ENCODE data around the gene ANKMY2. TPM values are rescaled to one million over a fixed set of nuclear protein-coding genes. Genes with fewer than 3 reads are reported as not detected.

The ANKMY2 gene
- total RNA-seq, 2 experiments from 2014 or later = 10.3 to 15.2 TPM

DNA sequence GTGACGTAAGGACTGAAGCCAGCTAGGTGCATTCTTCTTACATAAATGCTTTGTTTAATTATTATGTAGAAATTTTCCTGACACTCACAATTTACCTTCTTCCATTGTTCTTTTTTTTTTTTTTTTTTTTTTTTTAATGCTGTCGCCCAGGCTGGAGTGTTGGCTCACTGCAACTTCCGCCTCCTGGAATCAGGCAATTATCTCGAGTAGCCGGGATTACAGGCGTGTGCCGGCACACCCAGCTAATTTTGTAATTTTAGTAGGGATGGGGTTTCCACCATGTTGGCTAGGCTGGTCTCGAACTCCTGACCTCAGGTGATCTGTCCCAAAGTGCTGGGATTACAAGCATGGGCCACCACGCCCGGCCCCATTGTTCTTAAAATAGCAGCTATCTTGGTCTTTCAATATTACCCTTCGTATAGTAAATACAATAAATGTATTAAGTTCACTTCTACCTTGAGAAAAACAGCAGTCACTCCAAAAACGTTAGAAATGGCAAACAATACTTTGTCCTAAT lies 32.5 kb upstream of the ANKMY2 start:
- intact Hi-C loops (cut with micrococcal nuclease; ENCODE audit: unreplicated experiment) = no loop called here
- Histone ChIP-seq H4K20me1 (ENCODE audit: insufficient read depth, low read length) (no peaks in the 10 kb centered on the region), H3K9me2 (ENCODE audit: insufficient read depth, low read length) (no peaks in the 10 kb centered on the region), H3K36me3 (ENCODE audit: insufficient read depth, low read length) (peaks cover 98% of the 10 kb centered on the region), H3K4me3 (ENCODE audit: low read depth, low read length, poor library complexity, severe bottlenecking) (no peak overlapping the region), H3K4me2 (ENCODE audit: low read length) (no peak overlapping the region), H3K79me2 (ENCODE audit: insufficient read depth, low read depth, low read length) (no peaks in the 10 kb centered on the region), H3K4me1 (ENCODE audit: insufficient read depth, low read length, poor library complexity, severe bottlenecking) (no peaks in the 10 kb centered on the region), H3K9me3 (ENCODE audit: low read length) (no peaks in the 10 kb centered on the region), H3K27ac (ENCODE audit: low read depth, low read length, poor library complexity, severe bottlenecking) (no peak overlapping the region), H2AFZ (ENCODE audit: low read length) (no peak overlapping the region)
- POLR2A ChIA-PET = no interaction called here
- no peak for TF ChIP-seq EZH2phosphoT487 (IDR thresholded peaks at IDR 0.05; ENCODE audit: borderline replicate concordance, low read depth, low read length)
- TF ChIP-seq, protein P1, sequence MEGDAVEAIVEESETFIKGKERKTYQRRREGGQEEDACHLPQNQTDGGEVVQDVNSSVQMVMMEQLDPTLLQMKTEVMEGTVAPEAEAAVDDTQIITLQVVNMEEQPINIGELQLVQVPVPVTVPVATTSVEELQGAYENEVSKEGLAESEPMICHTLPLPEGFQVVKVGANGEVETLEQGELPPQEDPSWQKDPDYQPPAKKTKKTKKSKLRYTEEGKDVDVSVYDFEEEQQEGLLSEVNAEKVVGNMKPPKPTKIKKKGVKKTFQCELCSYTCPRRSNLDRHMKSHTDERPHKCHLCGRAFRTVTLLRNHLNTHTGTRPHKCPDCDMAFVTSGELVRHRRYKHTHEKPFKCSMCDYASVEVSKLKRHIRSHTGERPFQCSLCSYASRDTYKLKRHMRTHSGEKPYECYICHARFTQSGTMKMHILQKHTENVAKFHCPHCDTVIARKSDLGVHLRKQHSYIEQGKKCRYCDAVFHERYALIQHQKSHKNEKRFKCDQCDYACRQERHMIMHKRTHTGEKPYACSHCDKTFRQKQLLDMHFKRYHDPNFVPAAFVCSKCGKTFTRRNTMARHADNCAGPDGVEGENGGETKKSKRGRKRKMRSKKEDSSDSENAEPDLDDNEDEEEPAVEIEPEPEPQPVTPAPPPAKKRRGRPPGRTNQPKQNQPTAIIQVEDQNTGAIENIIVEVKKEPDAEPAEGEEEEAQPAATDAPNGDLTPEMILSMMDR (conservative IDR thresholded peaks at IDR 0.05; ENCODE audit: low read length) = no peak
- BruUV-seq (replicated peaks) = no TSS peak
- no peak for DNase-seq (ENCODE audit: low spot score)
- CTCF ChIA-PET (ENCODE audit: unreplicated experiment) = interaction anchor here (0.6 kb wide), 1 partner anchor 1732 kb away, joined by 3 read pairs; no protein-coding TSS in a partner anchor

DNA sequence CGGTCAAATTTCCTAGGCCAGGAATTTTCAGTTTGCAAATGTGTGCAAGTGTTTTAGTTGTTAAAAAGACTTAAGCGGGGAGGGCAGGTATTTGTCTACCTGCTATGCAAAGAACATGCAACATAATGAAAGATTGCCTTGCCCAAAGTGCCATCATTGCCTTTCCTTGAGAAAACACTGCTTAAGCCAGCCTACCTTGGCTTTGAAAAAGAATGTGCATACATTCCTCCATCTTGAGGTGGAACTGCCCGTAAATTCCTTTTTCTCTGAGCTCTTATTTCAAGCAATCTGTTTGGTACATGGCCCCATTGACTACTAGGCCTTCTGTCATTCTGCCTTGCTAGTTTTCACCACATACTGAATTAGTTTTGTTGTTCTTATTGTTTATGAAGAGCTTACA lies 29.7 kb upstream of the ANKMY2 start:
- Histone ChIP-seq H3K4me1 (ENCODE audit: insufficient read depth, low read length, poor library complexity, severe bottlenecking) (no peaks in the 10 kb centered on the region), H3K4me3 (ENCODE audit: low read depth, low read length, poor library complexity, severe bottlenecking) (no peak overlapping the region), H2AFZ (ENCODE audit: low read length) (no peak overlapping the region), H3K9me2 (ENCODE audit: insufficient read depth, low read length) (no peaks in the 10 kb centered on the region), H3K9me3 (ENCODE audit: low read length) (no peaks in the 10 kb centered on the region), H3K79me2 (ENCODE audit: insufficient read depth, low read depth, low read length) (peaks cover 22% of the 10 kb centered on the region; the same call in 1 of the 2 replicates), H3K27ac (ENCODE audit: low read depth, low read length, poor library complexity, severe bottlenecking) (no peak overlapping the region), H3K4me2 (ENCODE audit: low read length) (no peak overlapping the region), H4K20me1 (ENCODE audit: insufficient read depth, low read length) (no peaks in the 10 kb centered on the region), H3K36me3 (ENCODE audit: insufficient read depth, low read length) (peaks cover 98% of the 10 kb centered on the region)
- DNase-seq (ENCODE audit: low spot score) = no peak
- ChIA-PET POLR2A (interaction anchor here (0.9 to 1.5 kb wide), 4 partner anchors 11 to 39 kb away, joined by 3 to 6 read pairs (median 4); no protein-coding TSS in a partner anchor), CTCF (ENCODE audit: unreplicated experiment) (no interaction called here)
- no TSS peak for BruUV-seq (replicated peaks)
- intact Hi-C loops (cut with micrococcal nuclease; ENCODE audit: unreplicated experiment) = no loop called here
- TF ChIP-seq, protein P1 (conservative IDR thresholded peaks at IDR 0.05; ENCODE audit: low read length) = no peak
- TF ChIP-seq EZH2phosphoT487 (IDR thresholded peaks at IDR 0.05; ENCODE audit: borderline replicate concordance, low read depth, low read length) = no peak

DNA sequence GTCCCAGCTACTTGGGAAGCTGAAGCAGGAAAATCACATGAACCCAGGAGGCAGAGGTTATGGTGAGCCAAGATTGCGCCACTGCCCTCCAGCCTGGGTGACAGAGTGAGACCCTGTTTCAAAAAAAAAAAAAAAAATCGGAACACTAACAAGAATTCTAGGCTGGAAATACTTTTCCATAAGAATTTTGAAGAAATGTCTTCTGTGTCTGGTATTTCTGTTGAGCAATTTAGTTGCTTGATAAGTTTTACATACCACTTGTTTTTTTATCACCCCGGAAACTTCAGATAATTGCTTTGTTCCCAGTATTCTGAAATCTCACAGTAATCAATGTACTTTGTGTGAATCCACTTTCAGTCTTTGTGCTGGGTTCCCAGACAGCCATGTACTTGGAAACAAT lies 26.3 kb upstream of the ANKMY2 start:
- ChIA-PET POLR2A (no interaction called here), CTCF (ENCODE audit: unreplicated experiment) (no interaction called here)
- no peaks in the 10 kb centered on the region for H3K9me3 ChIP-seq (ENCODE audit: low read length)
- DNase-seq (ENCODE audit: low spot score) = no peak
- peaks cover 30% of the 10 kb centered on the region; the same call in 1 of the 2 replicates for H3K79me2 ChIP-seq (ENCODE audit: insufficient read depth, low read depth, low read length)
- no peak overlapping the region for H3K4me2 ChIP-seq (ENCODE audit: low read length)
- no peak overlapping the region for H3K27ac ChIP-seq (ENCODE audit: low read depth, low read length, poor library complexity, severe bottlenecking)
- intact Hi-C loops (cut with micrococcal nuclease; ENCODE audit: unreplicated experiment) = no loop called here
- TF ChIP-seq EZH2phosphoT487 (IDR thresholded peaks at IDR 0.05; ENCODE audit: borderline replicate concordance, low read depth, low read length) = no peak
- TF ChIP-seq, protein P1 (conservative IDR thresholded peaks at IDR 0.05; ENCODE audit: low read length) = no peak
- no peak overlapping the region for H2AFZ ChIP-seq (ENCODE audit: low read length)
- no peaks in the 10 kb centered on the region for H3K4me1 ChIP-seq (ENCODE audit: insufficient read depth, low read length, poor library complexity, severe bottlenecking)
- no peak overlapping the region for H3K4me3 ChIP-seq (ENCODE audit: low read depth, low read length, poor library complexity, severe bottlenecking)
- BruUV-seq (replicated peaks) = no TSS peak
- no peaks in the 10 kb centered on the region for H4K20me1 ChIP-seq (ENCODE audit: insufficient read depth, low read length)
- H3K9me2 ChIP-seq (ENCODE audit: insufficient read depth, low read length) = no peaks in the 10 kb centered on the region
- peaks cover 98% of the 10 kb centered on the region for H3K36me3 ChIP-seq (ENCODE audit: insufficient read depth, low read length)

Data from OCI-LY7 (cell line).